Breast epithelium (tissue), 3 donors: ENCODE results near the gene PALMD.

Source experiments
- CTCF ChIP-seq, 3 donors: fragments of 450-650 bp; IDR thresholded peaks; one replicate each; pipeline ENCODE4 v1.5.1; 2016 to 2017; ENCODE audit warnings: antibody characterized with exemption in 3 of 3, mild to moderate bottlenecking in 3 of 3, moderate library complexity in 3 of 3
- POLR2A ChIP-seq: fragments of 450-650 bp; IDR thresholded peaks from one replicate; pipeline ENCODE4 v1.6.1; 2016; ENCODE audit warnings: antibody characterized with exemption, mild to moderate bottlenecking, moderate library complexity
- POLR2AphosphoS5 ChIP-seq, 3 donors: sonication (generic); formaldehyde crosslinking; IDR thresholded peaks; one replicate each; pipeline ENCODE4 v1.6.1; 2017; ENCODE audit warnings: antibody characterized with exemption in 3 of 3

DNA sequence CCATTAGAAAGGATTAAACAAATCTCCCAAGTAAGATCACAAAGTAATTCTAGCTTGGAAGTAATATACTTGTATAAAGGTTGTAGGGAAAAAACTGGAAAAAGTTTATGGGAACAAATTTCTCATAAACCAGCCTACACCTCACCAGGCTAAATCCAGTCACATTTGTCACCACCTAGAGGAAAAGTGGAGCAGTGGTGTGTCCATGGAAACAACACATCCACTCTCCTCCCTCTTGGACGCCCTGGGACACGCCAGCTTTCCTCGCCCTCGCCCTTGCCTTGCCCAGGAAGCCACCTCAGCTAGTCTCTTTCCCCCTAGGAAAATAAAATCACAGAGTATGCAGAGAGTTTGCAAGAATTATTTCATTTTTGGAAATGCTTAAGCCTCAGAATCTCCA lies 2.2 kb downstream of the PALMD start:
- TF ChIP-seq POLR2A, result no peak
- peak in 1 of 3 donors; percentile 57 for TF ChIP-seq POLR2AphosphoS5 (IDR thresholded peaks at IDR 0.05)
- peak in 1 of 3 donors; percentile 19 for TF ChIP-seq CTCF (IDR thresholded peaks at IDR 0.05)
